Stimulated activated CD8-positive, alpha-beta memory T cell treated with anti-CD3 and anti-CD28 coated beads, Interleukin-2, amount 100 ng/mL, for 48 hours (primary cell): ENCODE data around the gene EFCAB7.

Experiments
- DNase-seq, 2 donors: peaks; one replicate each; pipeline ENCODE4 v3.0.0-alpha.2; 2020; ENCODE audit warnings: low read depth in 2 of 2

Gene EFCAB7

GRCh38 chr1:63522891-63523728 is at the start of gene EFCAB7, which contains the start of gene ITGB3BP:
Gene EFCAB7 (plus strand): TSS chr1:63523525. CDS start chr1:63525573, 2,048 bp downstream.
Gene ITGB3BP (minus strand): TSS chr1:63523225. CDS start chr1:63523133, 92 bp downstream.
- peak; percentile 73 to 79 for DNase-seq

GRCh38 chr1:63475761-63476160 is 47.6 kb upstream of the EFCAB7 start:
- no peak for DNase-seq

DNA sequence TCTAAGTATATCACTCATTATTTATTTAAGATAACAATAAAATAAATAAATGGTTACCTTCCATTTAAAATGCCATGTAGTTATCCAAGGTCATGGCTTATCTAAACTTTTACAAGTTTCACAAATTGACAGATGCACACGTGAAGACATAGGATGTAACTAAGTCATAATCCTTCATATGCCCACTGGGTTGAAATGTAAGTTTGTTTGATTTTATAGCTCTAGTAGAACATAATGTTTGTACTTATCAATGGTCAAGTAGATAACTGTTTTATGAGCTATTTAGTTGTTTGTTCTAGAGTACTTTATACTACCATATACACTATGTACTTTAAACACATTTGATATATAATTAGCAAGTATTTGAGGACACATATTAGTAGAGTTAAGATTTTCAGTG is 43.3 kb upstream of the EFCAB7 start:
- no peak for DNase-seq

GRCh38 chr1:63486629-63487028 is 36.7 kb upstream of the EFCAB7 start:
- DNase-seq: no peak

DNA sequence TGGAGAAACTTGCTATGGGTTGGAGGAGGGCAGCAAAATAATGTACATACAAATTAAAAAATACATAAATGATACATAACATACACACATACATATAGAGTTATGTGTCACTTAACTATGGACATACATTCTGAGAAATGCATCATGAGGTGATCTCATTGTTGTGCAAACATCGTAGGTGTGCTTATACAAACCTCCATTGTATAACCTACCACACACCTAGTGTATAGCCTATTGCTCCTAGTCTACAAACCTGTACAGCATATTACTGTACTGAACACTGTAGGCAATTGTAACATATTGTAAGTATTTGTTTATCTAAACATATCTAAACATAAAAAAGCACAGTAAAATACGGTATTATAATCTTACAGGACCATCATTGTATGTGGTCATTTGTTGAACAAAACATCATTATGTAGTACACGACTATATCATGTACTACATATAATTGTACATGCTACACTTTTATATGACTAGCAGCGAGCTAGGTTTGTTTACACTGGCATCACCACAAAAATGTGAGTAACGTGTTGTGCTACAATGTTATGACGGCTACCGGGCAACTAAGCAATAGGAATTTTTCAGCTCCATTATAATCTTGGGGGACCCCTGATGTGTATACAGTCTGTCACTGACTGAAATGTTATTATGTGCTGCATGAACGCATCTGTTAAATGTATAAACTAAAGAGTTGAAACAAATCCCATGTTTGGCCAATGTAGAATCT is 35.8 kb upstream of the EFCAB7 start:
- no peak for DNase-seq

- no peak for DNase-seq
These were observed 25.7 kb upstream of the EFCAB7 start for GRCh38 chr1:63497577-63497976.

DNA sequence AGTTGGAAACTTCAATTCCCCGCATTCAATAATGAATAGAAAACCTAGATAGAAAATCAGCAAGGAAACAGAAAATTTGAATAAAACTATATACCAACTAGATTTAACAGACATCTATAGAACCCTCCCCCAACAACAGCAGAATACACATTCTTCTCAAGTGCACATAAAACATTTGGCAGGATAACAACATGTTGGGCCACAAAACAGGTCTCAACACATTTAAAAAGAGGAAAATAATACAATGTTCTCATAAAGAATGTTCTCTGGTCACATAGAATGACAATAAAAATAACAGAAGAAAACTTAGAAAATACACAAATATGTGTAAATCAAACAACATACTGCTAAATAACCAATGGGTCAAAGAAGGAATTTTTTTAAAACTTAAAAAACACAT is 25.2 kb upstream of the EFCAB7 start:
- no peak for DNase-seq

- DNase-seq: no peak
These were observed 22.1 kb upstream of the EFCAB7 start for GRCh38 chr1:63501256-63501655.

DNA sequence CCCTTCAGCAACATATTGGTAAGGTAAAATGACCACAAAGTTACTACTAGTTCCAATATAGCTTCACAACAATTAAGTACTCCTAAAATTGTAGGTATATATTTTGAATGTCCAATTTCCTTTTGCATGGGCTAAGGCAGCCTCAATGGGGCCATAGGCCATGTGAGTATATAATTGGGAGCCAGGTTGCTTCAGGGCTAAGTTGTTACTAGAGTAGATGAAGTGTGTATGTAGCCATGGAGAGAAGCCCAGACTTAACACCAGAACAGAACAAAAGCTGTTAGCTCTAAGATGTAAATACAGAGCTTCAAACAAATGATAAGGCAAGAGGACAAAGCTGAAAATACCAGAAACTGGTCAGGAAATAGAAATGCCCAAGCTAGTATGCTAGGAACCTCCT is 16.5 kb upstream of the EFCAB7 start:
- no peak for DNase-seq

DNA sequence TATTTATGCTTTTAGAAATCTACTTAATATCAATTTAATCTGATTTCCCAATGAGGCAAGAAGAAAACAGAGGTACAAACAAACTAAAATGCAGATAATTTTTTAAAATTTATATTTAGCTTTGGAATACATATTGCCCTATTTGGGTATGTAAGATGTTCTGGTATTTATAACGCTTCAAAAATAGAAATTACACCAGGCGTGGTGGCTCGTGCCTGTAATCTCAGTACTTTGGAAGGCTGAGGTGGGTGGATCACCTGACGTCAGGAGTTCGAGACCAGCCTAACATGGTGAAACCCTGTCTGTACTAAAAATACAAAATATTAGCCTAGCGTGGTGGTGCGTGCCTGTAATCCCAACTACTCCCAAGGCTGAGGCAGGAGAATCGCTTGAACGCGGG is 13.6 kb upstream of the EFCAB7 start:
- no peak for DNase-seq

DNA sequence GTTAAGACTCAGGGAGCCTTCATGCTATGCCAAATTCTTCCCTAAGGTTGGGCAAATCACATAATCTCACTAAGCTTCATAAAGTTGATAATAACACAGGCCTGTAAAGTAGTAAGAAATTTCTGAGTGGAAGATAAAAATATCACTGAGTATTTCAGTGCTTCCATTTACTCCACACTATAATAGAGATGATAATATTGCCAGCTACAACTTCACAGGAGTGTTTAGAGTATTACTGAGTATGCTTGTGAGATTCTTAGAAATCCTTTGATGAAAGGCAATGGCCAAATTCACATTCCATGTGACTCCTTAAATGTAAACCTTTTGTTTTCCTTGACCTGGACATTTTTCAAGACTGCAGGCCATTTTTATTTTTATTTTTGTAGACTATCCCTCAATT is 10.7 kb upstream of the EFCAB7 start:
- no peak for DNase-seq

DNA sequence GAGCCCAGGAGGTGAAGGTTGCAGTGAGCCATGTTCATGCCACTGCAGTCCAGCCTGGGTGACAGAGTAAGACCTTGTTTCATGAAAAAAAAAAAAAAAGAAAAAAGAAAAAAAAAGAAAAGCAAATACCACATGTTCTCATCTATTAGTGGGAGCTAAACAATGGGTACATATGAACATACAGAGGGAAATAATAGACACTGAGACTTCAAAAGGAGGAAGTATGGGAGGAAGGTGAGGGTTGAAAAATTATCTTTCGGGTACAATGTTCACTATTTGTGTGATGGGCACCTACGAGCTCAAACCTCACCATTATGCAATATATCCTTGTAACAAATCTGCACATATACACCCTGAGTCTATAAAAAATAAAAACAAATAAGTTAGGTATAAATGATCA is 6.7 kb upstream of the EFCAB7 start:
- DNase-seq: no peak

- DNase-seq: no peak
These were observed 413 bp downstream of the EFCAB7 start for GRCh38 chr1:63523738-63524137.

DNA sequence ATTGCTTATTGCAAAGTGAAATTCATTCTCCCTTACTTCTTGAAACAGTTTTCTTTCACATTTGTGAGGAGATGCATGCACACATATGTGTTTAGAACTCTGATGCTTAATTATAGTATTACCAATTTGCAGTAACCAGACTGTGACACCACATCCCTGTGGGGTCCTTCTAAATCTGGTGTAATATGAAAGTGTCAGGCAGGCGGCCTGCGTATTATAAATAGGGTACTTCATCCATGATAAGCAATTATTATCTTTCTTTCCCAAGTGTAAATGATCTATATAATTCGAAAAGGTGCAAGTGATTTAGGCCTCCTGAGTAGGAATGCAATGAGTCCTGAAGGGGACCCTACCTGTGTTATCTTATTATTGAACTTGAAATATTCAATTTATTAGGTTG is 876 bp downstream of the EFCAB7 start:
- no peak for DNase-seq

DNA sequence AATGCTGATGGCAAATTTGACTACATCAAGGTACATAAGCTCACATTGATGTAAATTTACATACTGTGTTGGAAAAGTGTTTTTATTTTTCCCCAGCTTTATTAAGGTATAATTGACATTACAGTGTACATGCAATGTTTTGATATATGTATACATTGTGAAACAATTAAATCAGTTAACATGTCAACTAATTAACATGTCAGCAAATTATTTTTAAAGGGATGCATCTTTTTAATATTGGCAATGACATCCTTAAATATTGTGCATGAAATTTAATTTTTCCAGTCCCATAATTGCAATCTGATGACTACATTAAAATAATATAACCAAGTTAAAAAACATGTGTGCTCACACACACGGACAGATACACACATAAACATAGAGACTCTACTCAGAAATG is 9.4 kb downstream of the EFCAB7 start:
- no peak for DNase-seq

- no peak for DNase-seq
These were observed 10.6 kb downstream of the EFCAB7 start for GRCh38 chr1:63533931-63534330.

DNA sequence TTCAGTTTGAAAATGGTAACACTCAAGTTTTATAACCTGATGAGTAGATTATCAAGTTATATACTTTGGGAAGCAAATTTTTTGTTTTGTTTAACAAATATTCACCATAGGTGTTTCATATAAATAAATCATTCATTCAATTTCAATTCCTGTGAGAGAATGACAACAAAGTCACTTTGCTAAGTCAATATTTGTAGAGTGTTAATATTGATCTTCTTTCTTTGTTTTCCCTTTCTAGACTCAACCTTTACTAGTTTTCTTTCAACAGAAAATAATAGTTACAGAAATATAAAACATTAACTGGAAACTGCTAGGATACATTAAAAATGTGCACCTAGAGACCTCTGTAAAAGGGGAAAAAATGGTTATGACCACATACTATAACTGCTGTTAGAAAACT is 11.1 kb downstream of the EFCAB7 start:
- no peak for DNase-seq

GRCh38 chr1:63537006-63537405 is 13.7 kb downstream of the EFCAB7 start:
- DNase-seq: no peak

- DNase-seq: no peak
These were observed 14.6 kb downstream of the EFCAB7 start for GRCh38 chr1:63537940-63538339.

DNA sequence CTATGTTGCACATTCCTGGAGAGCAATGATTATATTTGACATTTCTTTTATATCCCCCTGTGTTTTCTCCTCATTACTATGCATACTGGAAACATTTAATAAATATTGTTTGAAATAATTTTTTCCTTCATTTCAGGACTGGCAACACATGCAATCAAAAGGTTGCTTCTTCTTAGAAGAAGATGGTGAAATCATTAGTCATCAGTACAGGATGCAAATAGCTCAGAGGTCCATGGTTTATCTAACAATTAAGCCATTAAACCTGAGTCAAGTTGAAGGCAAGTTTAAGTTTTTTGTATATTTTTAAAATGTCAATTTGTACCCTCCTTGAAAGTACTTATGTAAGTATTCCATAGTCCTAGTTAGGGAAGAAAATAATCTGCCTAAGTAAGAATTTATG is 22.5 kb downstream of the EFCAB7 start:
- no peak for DNase-seq

- no peak for DNase-seq
These were observed 24.4 kb downstream of the EFCAB7 start for GRCh38 chr1:63547621-63548294.

DNA sequence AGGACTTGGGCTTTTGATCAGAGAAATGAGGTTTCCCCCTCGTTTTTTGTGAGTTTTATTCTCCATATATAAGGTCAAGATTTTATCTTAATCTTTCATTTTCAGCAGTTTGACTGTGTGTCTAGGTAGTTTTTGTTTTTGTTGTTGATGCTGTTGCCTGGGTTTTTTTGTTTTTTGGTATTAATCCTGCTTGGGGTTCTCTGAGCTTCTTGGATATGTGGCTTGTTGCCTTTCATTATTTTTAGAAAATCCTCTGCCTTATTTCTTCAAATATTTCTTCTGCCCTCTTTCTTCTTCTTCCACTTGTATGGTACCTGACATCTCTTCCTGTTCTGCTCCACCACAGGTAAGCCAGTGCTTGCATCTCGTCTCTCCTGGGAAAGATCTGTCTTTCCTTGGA is 25.0 kb downstream of the EFCAB7 start:
- DNase-seq: no peak

DNA sequence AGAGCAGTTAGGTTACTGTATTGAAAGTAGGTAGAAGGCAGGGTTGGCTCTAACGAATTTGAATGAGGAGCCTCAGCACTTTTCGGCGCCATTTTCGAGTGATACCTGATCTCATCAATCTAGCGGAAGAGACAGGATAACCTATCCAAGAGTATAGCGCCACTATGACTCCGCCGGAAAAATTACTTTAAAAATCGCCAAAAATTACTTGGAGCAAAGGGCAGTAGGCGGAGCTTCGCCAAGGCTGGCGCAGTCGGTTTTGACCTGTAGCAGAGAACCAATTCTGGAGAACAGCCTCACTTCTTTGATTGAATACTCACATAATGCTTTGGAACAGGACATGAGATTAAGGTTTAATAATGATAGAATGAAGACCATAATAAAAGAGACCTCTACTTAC is 25.6 kb downstream of the EFCAB7 start:
- no peak for DNase-seq
